Skin of body (tissue), 2 donors: ENCODE data around the gene C5orf47. TPM values are rescaled to one million over a fixed set of nuclear protein-coding genes. Genes with fewer than 3 reads are reported as not detected.

Experiments
- DNase-seq: peaks from one replicate; lab custom pipeline; 2025; lab: John Stamatoyannopoulos, UW
- total RNA-seq: library from RNA; depleted of rRNA; stranded (reverse); fragments of >200 nt; gene quantifications from one replicate; pipeline ENCODE4 v1.2.3, GENCODE V29; 2014

Gene C5orf47
- total RNA-seq, 1 donor from 2014 or later = not detected

DNA sequence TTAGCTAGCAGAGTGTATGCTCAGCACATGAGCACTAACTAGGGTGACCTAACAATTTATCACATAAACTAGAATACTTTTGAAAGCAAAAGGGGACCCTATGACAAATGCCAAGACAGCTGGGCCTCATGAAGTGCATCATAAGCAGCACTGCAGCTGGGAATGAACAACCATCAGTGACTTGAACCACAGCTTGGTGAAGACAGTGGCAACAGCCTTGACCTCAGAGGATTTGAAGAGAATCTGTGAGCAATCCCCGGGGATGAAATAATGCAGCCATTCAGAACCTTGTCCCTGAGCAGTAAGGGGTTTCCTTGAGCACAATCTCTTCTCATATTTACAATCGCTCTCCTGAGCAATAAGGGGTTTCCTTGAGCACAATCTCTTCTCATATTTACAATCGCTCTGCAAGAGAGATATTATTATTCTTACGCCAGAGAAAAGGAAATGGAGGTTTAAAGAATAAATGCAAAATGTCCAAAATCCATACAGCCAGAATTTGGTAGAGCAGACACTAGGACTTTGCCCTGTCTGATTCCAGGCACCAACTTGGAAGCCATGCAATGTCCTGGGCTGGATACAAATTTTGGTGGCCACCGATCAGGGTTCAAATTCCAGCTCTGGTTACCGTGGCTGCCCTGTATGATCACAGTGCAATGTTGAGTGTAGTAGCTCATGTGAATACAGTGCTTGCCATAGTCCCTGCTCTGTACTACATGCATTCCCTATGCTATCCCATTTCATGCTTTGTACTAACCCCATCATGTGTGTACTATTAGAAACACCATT lies 55.7 kb downstream of the C5orf47 start:
- DNase-seq = no peak

- DNase-seq = peak; percentile 84
Observed at GRCh38 chr5:174045470-174046025, 56.6 kb downstream of the C5orf47 start, which contains the start of gene NSG2. Gene NSG2 (plus strand): TSS chr5:174045706. CDS start chr5:174046756, 1,050 bp downstream.

GRCh38 chr5:174046558-174046957 lies 57.6 kb downstream of the C5orf47 start:
- DNase-seq = no peak

GRCh38 chr5:174047472-174048099 lies 58.6 kb downstream of the C5orf47 start:
- no peak for DNase-seq

DNA sequence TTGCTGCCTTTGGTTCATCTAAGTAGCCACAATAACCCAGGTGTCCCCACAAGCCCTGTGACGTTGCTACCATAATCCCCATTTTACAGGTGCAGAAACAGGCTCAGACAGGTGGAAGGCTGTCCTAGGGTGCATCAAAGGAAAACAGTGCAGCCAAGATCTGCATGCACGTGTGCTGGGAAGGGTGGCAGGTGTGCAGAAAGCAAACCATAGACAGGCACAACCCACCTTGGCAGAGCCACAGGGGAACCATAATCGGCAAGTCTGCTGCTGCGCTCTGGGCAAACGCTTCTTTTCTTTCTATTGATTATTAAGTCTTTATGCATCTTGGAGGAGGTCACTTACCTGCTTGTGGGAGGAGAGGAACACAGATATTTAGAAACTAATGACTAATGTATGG lies 63.7 kb downstream of the C5orf47 start:
- DNase-seq = no peak

GRCh38 chr5:174053905-174054304 lies 64.9 kb downstream of the C5orf47 start:
- no peak for DNase-seq

Other genes with a start within 250 kb of the C5orf47 start
- 36.6 TPM for gene CPEB4, start 100.8 kb upstream of the C5orf47 start, total RNA-seq
- 3.1 TPM for gene NSG2, start 56.5 kb downstream of the C5orf47 start, total RNA-seq